ENCODE data around the gene ALX4. TPM values are rescaled to one million over a fixed set of nuclear protein-coding genes. Genes with fewer than 3 reads are reported as not detected.

The ALX4 gene
- polyA plus RNA-seq, 2 of the 4 experiments (the other 2 are of a cell fraction), result 1.00 to 5.6 TPM

- Histone ChIP-seq H3K4me1 (peaks cover 24% of the 10 kb centered on the region), H3K4me2 (no peak overlapping the region), H3K27ac (no peak overlapping the region), H3K9me3 (no peaks in the 10 kb centered on the region), H3K4me3 (no peak overlapping the region)
- ATAC-seq, result no peak
- POLR2A ChIA-PET, result interaction anchor here (1.0 kb wide), 1 partner anchor 13 kb away, joined by 4 read pairs; no protein-coding TSS in a partner anchor
- CTCF ChIA-PET, result interaction anchor here (0.9 to 3.5 kb wide), 4 partner anchors 11 to 224 kb away, joined by 3 to 22 read pairs (median 4); no protein-coding TSS in a partner anchor
- WGBS (ENCODE audit: missing lambda C conversion rate), result 72% methylated on average over 9 of the region's 9 CpGs
- no peak for FAIRE-seq
- DNase-seq (ENCODE audit: low read depth in 1 of 2, low spot score in 1 of 2), result no peak
- no peak for TF ChIP-seq BHLHE40 (IDR thresholded peaks at IDR 0.05; ENCODE audit: low read depth, low read length)
- TF ChIP-seq, protein P1, sequence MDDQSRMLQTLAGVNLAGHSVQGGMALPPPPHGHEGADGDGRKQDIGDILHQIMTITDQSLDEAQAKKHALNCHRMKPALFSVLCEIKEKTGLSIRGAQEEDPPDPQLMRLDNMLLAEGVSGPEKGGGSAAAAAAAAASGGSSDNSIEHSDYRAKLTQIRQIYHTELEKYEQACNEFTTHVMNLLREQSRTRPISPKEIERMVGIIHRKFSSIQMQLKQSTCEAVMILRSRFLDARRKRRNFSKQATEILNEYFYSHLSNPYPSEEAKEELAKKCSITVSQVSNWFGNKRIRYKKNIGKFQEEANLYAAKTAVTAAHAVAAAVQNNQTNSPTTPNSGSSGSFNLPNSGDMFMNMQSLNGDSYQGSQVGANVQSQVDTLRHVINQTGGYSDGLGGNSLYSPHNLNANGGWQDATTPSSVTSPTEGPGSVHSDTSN (IDR thresholded peaks at IDR 0.05), result no peak
- no peak for TF ChIP-seq FOSL2 (IDR thresholded peaks at IDR 0.05)
- TF ChIP-seq FOSL2 (CRISPR knock-in tag; IDR thresholded peaks at IDR 0.05), result no peak
- TF ChIP-seq TP53 (CRISPR knock-in tag; IDR thresholded peaks at IDR 0.05), result no peak
- no peak for TF ChIP-seq NFE2L2 (conservative IDR thresholded peaks at IDR 0.05; ENCODE audit: low read length)
- TF ChIP-seq EP300 (IDR thresholded peaks at IDR 0.05), result no peak
- no peak for TF ChIP-seq ZSCAN20 (CRISPR knock-in tag; IDR thresholded peaks at IDR 0.05)
- TF ChIP-seq MAFK (IDR thresholded peaks at IDR 0.05; ENCODE audit: partially characterized antibody), result no peak
- no peak for TF ChIP-seq POLR2AphosphoS2 (conservative IDR thresholded peaks at IDR 0.05; ENCODE audit: low read length)
- no peak for TF ChIP-seq ZNF302 (CRISPR knock-in tag; IDR thresholded peaks at IDR 0.05)
- TF ChIP-seq RFX5 (IDR thresholded peaks at IDR 0.05), result no peak
- TF ChIP-seq, protein P2, sequence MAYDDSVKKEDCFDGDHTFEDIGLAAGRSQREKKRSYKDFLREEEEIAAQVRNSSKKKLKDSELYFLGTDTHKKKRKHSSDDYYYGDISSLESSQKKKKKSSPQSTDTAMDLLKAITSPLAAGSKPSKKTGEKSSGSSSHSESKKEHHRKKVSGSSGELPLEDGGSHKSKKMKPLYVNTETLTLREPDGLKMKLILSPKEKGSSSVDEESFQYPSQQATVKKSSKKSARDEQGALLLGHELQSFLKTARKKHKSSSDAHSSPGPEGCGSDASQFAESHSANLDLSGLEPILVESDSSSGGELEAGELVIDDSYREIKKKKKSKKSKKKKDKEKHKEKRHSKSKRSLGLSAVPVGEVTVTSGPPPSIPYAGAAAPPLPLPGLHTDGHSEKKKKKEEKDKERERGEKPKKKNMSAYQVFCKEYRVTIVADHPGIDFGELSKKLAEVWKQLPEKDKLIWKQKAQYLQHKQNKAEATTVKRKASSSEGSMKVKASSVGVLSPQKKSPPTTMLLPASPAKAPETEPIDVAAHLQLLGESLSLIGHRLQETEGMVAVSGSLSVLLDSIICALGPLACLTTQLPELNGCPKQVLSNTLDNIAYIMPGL (CRISPR knock-in tag; IDR thresholded peaks at IDR 0.05; ENCODE audit: borderline replicate concordance), result no peak
- no peak for TF ChIP-seq ZC3H11A (IDR thresholded peaks at IDR 0.05)
- no peak for TF ChIP-seq KDM5A (IDR thresholded peaks at IDR 0.05)
- TF ChIP-seq HOXB13 (CRISPR knock-in tag; IDR thresholded peaks at IDR 0.05; ENCODE audit: low read depth), result no peak
- no peak for TF ChIP-seq HEYL (CRISPR knock-in tag; IDR thresholded peaks at IDR 0.05)
Measured at GRCh38 chr11:44313761-44314489, 4.0 kb upstream of the ALX4 start.

GRCh38 chr11:44312876-44313275 is 2.9 kb upstream of the ALX4 start:
- ATAC-seq (no peak), DNase-seq (ENCODE audit: low read depth in 1 of 2, low spot score in 1 of 2) (no peak), FAIRE-seq (no peak)
- peaks cover 24% of the 10 kb centered on the region for H3K4me1 ChIP-seq
- ChIA-PET CTCF (interaction anchor here (0.9 kb wide), 1 partner anchor 140 kb away, joined by 3 read pairs; no protein-coding TSS in a partner anchor), POLR2A (no interaction called here)
- H3K9me3 ChIP-seq, result no peaks in the 10 kb centered on the region
- no peak overlapping the region for H3K27ac ChIP-seq
- no peak overlapping the region for H3K4me3 ChIP-seq
- 77% methylated on average over 4 of the region's 4 CpGs for WGBS (ENCODE audit: missing lambda C conversion rate)
- H3K4me2 ChIP-seq, result no peak overlapping the region
- TF ChIP-seq CTCF (IDR thresholded peaks at IDR 0.05) (no peak), GATA3 (IDR thresholded peaks at IDR 0.05; ENCODE audit: borderline replicate concordance) (no peak), JUNB (IDR thresholded peaks at IDR 0.05) (no peak), RCOR1 (IDR thresholded peaks at IDR 0.05; ENCODE audit: low read depth, low read length) (no peak), MYC (IDR thresholded peaks at IDR 0.05; ENCODE audit: borderline replicate concordance, low read length) (no peak), PHF8 (IDR thresholded peaks at IDR 0.05; ENCODE audit: borderline replicate concordance, low read depth) (no peak), HOXB13 (CRISPR knock-in tag; IDR thresholded peaks at IDR 0.05; ENCODE audit: low read depth) (no peak)
- TF ChIP-seq, protein P3, sequence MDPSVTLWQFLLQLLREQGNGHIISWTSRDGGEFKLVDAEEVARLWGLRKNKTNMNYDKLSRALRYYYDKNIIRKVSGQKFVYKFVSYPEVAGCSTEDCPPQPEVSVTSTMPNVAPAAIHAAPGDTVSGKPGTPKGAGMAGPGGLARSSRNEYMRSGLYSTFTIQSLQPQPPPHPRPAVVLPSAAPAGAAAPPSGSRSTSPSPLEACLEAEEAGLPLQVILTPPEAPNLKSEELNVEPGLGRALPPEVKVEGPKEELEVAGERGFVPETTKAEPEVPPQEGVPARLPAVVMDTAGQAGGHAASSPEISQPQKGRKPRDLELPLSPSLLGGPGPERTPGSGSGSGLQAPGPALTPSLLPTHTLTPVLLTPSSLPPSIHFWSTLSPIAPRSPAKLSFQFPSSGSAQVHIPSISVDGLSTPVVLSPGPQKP (IDR thresholded peaks at IDR 0.05; ENCODE audit: low read depth, low read length), result no peak
- TF ChIP-seq, protein P2 (CRISPR knock-in tag; IDR thresholded peaks at IDR 0.05; ENCODE audit: borderline replicate concordance), result no peak
- TF ChIP-seq, protein P4, sequence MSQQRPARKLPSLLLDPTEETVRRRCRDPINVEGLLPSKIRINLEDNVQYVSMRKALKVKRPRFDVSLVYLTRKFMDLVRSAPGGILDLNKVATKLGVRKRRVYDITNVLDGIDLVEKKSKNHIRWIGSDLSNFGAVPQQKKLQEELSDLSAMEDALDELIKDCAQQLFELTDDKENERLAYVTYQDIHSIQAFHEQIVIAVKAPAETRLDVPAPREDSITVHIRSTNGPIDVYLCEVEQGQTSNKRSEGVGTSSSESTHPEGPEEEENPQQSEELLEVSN (IDR thresholded peaks at IDR 0.05; ENCODE audit: borderline replicate concordance, low read depth), result no peak

All from A549 (cell line).